OCI-M1 (cell line): ENCODE data around the gene MRPL34.

ENCODE experiments used
- DNase-seq: peaks from one replicate; lab custom pipeline; 2025; lab: John Stamatoyannopoulos, UW

MRPL34 gene

DNA sequence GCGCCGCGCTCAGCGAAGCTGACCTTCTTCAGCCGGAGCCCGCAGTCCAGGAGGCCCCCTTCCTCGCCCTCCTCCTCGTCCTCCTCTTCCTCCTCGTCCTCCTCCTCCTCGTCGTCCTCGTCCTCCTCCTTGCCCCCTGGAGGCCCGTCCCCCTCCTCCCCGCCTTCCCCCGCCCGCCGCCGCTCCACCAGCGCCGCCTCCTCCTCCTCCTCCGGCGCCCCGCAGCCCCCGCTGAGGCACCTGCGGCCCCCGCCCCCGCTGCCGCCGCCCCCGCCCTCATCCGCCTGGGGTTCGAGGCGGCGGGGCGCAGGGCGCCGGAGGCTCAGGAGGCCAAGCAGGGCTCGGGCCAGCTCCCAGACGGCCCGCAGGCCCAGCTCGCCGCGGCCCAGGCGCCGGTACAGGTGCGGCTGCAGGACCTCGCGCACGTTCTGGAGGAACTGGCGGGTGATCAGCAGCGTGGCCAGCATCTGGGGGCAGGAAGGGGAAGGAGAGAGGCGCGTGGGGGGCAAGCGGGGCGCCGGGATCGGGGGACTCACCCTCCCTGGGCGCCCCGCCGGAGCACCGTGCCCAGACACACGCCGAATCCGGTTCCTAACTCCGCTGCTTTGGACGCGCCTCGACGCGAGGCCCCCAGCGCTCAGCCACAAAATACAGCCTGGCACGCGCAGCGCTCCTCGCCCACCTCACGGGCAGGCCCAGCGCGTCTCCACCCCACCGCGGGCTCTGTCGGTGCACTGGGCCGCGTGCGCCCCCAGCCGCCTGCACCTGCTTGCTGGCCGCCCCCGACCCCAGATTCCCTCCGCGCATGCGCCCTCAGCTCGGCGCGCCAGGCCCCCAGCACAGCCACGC, 23.1 kb downstream of the MRPL34 start:
- no peak for DNase-seq

DNA sequence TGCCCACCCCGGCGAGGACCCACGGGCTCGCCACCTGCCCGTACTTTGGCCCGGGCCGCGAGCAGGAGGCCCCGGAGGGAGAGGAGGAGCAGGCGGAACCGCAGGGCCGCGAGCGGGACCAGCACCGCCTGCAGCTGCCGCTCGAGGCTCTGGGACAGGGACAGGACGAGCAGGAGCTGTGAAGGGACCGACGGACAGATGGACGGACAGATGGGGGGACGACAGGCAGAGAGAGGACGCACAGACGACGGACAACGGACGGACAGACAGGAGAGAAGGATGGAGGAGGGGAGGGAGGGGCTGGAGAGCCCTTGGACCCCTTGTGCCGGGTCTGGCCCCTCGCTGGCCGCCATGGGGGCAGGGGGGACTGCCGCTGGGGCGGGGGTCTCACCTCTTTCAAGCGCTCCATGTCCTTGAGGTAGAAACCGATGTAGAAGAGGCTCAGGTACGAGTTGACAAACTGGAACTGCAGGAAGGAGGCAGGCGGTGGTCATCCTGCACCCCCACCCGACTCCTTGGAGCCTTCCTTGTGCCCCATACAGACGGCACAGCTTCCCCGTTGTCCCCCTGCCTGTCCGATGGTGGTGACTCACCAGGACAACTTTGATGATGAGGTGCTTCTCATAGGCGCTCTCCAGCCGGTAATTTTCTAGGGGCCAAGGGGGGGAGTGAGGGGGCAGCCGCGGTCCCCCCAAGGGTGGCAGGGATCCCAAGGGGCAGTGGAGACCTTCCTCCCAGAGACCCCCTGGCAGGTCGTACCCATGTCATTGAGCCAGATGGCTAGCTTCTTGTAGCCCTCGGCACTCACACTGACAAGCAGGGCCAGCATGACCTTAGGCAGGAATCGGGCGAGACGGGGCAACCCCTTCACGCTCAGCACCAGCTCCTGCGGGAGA, 23.9 kb downstream of the MRPL34 start:
- no peak for DNase-seq

DNA sequence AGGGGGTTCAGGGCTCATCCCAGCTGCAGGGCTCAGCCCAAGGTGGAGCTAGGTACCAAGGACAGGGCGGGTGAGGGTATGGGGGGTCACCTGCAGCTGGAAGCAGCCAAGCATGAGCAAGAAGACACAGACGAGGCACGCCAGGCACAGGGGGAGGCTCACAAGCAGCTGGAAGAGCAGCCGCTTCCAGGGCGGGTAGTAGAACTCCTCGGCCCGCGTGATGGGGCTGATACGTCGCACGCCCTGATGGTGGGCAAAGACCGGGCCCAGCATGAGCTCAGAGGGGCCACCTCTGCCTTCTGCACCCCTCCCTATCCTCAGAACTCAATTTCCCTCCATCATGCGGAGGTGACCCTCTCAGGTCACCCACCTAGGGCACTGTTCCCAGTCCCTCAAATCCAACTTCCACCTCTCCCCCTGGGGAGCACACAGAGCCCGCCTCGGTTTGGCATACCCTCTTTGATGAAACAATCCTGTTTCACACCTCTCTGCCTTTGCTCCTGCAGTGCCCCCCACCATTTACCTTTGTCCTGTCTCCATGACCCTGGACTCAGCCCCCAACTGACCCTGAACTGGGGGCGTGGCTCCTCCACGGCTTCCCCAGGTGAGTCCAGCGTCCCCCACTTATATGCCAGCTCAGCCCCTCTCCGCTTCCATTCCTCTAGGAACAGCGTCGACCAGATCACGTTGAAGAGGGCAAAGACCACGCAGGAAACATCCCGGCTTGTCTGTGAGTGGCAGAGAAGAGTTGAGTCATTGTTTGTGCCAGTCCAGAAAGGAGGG, 24.8 kb downstream of the MRPL34 start:
- no peak for DNase-seq

DNA sequence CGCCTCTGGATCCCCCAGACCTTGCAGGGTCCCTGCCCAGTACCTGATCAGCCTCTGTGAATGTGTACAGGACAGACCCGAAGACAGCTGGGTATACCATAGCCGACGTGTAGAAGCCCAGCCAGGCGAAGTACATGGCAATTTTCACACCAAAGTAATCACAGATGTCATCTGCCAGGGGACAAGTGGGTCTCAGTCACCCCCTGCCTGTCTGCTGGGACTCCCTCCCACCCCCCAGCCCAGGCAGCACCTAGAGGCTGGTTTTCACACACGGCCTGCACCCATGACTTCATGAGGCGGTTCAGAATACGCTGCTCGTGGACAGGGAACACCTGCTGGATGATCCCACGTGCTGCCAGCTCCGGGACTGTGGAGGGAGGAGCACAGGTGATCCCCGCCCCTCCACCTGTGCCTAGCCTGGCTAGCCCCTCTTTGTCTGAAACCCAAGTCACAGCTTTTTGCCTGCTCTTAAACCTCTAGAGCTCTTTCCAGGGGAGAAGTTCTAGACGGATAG, 25.4 kb downstream of the MRPL34 start:
- DNase-seq = no peak

GRCh38 chr19:17332360-17332676, 26.6 kb downstream of the MRPL34 start:
- DNase-seq = no peak

DNA sequence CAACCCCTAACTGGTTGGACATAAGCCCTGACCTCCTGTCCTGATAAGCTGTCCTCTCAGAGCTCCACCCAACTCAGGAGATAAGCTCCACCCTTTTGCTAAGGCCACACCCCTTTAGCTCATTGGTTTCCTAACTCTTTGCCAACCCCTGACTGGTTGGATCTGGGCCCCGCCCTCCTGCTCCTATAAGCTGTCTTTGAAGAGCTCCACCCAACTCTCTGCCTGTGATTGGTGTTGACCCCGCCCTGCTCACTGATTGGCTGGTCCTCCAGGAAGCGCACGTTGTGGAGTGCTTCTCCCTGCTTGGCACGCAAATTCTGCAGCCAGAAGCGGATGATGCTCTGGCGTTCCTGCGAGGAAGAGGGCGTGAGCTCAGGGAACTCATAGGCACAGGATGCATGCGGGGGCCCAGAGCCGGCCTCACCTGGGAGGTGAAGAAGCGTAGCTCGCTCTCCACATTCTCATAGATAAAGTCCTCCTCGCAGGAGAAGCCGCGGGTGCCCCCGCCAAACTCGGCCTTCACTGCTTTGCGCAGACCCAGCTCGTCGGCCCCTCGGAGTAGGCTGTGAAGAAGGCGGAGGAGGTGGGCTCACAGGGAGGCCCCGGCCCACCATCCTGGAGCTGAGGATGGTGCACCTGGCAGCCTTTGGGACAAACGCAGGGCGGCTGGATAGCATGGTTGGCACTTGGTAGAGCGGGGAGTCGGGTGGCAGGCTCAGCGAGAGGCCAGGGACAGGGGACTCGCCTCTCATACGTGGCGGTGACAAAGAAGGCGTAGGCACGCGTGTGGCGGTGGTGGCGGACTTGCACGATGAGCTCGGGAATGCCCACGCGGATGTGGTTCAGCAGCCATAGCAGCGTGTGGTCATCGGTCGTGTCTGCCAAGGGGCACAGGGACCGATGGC, 27.3 kb downstream of the MRPL34 start:
- DNase-seq = peak; percentile 97

DNA sequence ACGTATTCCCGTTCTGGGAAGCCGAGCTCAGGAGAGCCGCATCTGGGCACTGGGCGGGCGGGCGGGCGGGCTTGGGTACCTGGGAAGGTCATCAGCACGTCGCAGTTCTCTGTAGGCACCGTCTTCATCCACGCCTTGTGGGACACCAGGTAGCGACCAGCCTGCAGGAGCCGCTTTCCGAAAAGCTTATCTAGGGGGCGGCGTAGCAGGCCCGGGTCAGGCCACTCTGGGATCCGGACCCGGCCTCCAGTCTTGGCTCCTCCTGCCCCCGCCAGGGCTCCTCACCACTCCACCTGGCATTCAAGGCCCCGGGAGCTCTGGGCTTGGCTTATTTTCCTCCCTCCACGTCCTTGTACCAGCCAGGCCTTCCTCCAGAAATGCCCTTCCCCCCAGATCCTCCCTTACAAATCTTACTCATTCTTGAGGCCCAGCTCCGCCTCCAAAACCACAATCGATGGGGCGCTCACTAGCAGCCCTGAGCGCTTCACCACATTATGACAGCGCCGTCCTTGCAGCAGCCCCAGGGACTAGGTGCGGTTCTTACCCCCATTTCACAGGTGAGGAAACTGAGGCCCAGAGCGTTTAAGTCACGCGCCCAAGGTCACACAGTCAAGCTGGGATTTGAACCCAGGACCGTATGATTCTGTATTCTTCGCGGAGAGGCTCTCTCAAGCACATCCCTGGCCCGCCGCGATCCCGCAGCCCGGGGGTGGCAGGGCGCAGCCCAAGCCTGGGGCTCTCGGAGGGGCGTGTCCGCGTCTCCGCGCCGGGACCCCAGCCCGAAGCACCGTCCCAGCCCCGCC, 28.1 kb downstream of the MRPL34 start:
- peak; percentile 95 for DNase-seq

- DNase-seq = peak; percentile 100
Measured at GRCh38 chr19:17334414-17335409, 29.0 kb downstream of the MRPL34 start, which contains the start of gene ANO8. ANO8 (minus strand) TSS chr19:17334855; CDS start chr19:17334670, 185 bp downstream.

GRCh38 chr19:17335575-17335974, 29.9 kb downstream of the MRPL34 start:
- DNase-seq = no peak

DNA sequence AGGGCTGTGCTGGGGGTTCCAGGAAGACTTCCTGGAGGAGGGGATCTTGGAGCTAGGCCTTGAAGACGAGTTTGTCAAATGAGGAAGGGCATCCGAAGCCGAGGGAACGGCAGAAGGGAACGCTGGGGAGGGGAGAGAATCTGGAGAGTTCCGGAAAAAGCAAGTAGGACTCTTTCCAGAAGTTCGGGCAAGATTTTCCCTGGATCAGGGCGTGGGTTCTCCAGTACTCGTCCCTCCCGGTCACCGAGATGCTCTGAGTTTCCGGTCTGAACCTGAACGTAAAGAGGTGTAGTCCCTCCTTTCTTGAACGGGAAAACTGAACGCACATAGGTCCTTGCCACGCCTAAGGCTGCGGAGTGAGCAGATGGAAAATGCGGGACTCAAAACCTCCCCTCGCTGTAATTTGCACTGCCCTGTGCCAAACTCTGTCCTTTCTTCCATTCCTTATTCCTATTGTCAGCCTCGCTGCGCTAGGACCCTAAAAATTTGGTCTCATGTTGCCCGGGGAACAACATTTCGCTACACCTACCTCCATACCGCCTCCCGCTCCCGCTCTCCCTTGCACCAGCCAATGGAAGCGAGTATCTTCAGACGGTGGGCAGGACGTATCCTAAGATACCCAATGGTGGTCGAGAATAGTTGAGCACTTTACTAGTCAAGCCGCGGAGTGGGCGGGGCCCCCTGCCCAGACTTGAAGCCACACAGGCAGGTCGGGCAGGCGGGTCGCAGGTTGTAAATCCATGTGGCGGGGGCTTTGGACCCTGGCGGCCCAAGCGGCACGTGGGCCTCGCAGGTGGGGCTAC, 31.4 kb downstream of the MRPL34 start, which contains the start of gene GTPBP3:
GTPBP3 (plus strand) TSS at position 682 of the 803 bp plus-strand sequence; CDS start at position 741, 59 bp downstream.
- DNase-seq = peak; percentile 100

GRCh38 chr19:17337675-17338432, 32.2 kb downstream of the MRPL34 start:
- DNase-seq = peak; percentile 66

- DNase-seq = no peak
Measured at GRCh38 chr19:17338433-17339078, 32.9 kb downstream of the MRPL34 start.

DNA sequence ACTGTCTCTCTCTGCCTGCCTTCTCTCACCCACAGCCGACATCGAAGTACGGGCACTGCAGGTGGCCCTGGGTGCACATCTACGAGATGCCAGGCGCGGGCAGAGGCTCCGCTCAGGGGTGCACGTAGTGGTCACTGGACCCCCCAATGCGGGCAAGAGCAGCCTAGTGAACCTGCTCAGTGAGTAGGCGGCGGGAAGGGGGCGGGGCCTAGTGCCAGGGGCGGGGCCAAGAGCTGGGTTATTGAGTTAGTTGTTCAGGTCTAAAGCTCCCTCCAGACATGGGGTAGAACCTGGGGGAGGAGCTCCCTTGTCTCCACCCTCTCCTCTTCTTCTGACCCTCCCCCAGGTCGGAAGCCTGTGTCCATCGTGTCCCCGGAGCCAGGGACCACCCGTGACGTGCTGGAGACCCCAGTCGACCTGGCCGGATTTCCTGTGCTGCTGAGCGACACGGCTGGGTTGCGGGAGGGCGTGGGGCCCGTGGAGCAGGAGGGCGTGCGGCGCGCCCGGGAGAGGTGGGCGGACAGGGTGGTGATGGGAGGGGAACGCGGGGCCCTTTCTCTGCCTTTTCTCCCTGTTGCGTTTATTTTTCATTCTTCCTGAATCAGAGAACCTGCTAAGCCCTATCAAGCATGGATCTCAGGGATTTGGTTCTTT, 33.5 kb downstream of the MRPL34 start:
- no peak for DNase-seq

DNA sequence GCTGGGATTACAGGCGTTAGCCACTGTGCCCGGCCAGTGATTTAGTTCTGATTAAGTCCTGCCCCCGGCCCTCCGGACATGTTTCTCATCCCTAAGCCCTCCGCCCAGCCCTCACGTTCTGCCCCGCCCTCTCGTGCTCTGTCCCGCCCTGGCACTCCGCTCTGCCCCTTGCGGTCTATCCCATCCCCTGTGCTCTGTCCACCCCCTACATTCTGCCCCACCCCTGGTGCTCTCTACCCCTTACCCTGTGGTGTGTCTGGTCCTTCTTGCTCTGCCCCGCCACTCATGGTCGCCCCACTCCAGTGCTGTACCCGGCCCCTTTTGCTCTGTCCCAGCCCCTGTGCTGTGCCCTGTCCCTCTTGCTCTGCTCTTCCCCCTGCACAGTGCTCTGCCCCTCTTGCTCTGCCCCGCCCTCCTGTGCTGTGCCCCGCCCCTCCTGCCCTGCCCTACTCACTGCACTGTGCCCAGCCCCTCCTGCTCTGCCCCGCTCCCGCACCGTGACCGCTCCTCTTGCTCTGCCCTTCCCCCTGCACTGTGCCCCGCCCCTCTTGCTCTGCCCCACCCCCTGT, 34.7 kb downstream of the MRPL34 start:
- DNase-seq = no peak

GRCh38 chr19:17340871-17341357, 35.2 kb downstream of the MRPL34 start:
- no peak for DNase-seq
